NCI-H2171 (cell line): ENCODE measurements around the gene POU2AF1.
A peak's percentile ranks its signal among the peaks of the same experiment; 100 is the strongest.
"Not testable (repeated sequence)": the region's sequence is repeated elsewhere in the genome, so short reads cannot be mapped to it uniquely, and the experiment has no call there.

ENCODE experiments used
- DNase-seq: peaks from one replicate; lab custom pipeline; 2025; lab: John Stamatoyannopoulos, UW

The POU2AF1 gene

DNA sequence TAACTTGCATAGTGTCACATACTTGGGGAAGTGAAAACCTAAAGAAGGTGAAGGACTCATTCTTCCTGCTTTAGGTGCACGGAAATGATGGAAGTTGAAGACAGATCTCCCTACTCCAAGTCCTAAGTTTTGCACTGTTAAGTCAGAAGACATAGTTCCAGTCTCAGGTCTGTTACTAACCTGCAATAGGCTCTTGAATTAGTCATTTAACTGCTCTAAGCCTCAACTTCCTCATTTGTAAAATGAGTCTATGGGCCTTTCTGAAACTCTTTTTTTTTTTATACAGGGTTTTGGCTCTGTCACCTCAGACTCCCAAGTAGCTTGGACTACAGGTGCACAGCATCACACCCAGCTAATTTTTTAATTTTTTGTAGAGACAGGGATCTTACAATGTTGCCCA is 30.8 kb upstream of the POU2AF1 start:
- DNase-seq, result no peak

DNA sequence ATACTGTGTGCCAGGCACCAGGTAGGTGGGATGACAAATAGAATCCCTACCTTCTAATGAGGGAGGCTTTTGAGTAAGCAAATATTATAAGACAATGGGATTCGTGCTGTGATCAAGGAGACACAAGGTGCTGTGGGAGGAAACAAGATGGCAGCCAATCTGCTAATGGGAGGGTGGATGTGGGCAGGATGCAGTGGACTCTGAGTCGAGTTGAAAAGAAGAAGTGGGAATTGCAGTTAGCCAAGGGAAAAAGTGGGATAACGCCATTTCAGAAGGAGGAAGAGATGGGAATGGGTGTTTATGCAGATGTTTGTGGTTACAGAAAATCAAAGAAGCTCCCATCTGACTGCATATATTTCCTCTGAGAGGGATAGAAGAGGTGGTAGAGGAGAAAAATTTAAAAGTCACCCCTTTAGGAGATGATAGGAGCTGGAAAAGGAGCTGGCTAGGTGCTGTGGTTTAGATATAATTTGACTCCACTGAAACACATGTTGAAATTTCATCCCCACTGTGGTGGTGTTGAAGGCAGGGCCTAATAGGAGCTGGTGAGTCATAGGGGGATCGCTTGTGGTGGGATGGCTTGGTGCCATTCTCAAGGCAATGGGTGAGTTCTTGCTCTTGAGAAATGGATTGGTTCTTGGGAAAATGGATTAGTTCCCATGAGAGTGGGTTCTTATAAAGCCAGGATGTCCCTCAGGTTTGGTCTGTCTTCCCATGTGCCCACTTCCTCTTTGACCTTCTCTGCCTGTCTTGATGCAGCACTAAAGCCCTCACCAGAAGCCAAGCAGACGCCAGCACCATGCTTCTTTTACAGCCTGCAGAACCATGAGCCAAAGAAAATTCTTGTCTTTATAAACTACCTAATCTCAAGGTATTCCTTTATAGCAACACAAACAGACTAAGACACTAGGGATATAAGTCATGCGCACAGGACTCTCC is 30.0 kb upstream of the POU2AF1 start:
- no peak for DNase-seq

DNA sequence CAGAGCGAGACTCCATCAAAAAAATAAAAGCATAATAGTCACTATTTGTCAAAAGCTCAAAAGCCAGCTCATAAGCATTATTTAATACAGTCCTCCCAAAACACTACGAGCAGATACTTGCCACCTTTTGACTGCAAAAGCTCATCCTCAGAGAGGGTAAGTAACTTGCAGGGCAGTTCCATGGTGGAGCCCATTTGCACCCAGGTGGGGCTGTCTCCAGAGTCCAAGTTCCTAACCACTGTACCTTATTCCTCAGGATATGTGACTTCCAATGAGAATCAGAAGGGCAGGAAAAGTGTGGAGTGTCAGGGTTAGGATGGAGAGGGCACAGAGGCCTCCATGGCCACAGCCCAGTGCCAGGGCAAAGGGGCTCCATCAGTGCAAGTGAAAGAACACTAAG is 28.6 kb upstream of the POU2AF1 start:
- no peak for DNase-seq

DNA sequence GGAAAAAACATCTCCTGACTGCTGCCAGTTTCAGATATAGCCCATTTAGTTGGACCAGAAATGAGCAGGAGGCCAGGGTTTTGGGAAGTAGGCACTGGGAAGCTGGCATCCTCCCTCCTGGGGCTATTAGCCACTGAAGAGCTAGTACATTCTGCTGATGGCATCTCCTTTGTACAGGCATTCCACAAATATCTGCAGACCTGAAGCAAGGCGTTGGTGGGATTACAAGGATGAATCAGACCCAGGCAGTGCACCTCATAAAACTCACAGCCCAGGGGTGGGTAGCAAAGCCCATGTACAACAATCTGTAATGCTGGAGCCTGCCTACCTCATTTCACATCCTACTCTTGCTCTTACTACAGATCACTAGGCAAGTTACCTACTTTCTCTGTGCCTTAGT is 27.5 kb upstream of the POU2AF1 start:
- no peak for DNase-seq

DNA sequence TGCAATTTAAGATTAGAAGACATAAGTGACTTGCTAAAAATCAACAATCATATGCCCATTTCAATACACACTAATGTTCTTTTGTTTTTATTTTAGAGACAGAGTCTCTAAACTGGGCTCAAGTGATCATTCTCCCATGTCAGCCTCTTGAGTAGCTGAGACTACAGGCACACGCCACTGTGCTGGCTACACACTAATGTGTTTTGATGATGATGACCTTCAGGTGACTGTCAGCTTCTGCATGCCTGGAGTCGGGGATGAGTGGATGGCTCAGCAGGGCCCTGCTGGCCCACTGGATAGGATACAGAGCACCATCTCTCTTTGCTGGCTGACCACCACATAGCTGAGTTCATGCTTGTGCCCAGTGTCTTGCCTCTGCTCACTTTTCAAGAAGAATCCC is 27.0 kb upstream of the POU2AF1 start:
- no peak for DNase-seq

DNA sequence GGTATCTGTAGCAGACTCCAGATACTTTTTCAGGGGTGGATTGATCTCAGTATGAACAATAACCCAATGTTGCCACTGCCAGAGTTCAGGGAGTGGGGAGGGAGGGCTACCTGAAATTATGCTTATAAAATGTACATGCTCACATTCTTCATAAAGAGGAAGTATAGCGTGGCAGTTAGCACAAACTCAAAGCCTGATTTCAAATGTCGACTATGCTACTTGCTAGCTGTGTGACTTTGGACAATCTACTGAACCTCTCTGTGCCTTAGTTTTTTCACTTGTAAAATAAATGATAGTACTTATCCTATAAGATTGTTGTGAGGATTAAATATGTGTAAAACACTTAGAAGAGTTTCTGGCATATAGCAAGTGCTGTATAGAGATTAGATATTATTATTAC is 26.5 kb upstream of the POU2AF1 start:
- DNase-seq, result no peak

DNA sequence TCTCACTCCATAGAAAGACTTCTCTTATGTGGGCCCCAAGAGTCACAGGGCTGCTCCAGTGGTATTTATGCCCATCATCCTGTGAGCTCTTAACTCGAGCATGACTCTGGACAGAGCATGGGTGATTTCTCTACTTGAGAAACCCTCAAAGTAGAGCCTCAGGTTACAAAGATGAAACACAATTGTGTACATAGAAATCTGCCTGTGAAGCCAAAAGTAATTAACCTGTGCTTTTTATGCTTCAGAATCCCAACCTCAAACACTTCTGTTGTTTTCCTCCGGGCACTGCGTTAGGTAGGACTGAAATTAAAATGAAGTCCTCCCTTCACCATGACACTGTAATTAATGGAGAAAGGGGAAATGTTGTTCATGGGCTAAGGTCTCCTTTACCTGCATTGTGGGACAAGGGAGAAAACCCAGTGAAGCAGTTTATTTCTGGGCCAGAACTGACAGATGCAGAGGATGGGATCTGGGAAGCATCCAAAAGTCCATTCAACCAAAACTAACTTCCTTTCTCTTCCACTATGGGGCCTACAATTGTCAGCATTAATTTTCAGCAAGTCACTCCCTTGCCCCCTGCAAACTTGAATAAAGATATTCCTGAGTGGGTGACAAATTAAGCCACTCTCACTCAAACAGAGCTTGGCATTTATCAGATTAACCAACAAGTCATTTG is 24.1 kb upstream of the POU2AF1 start:
- no peak for DNase-seq

DNA sequence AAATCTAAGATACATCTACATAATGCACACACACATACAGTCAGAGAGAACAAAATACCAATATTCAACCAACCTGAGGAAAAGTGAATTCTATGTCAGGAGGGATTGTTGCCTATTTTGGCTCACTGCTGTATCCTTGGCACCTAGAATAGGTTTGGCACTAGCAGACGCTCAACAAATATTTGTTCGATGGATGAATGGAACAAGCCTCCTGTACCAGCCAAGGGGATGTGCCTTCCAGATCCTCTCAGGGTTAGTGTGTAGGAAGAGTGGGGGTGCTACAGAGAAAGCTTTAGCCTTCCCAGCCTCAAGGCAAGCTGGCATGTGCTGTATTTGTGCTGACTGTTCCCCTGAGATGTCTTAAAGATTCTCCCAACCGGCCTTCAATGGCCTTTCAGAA is 23.3 kb upstream of the POU2AF1 start:
- DNase-seq, result no peak

DNA sequence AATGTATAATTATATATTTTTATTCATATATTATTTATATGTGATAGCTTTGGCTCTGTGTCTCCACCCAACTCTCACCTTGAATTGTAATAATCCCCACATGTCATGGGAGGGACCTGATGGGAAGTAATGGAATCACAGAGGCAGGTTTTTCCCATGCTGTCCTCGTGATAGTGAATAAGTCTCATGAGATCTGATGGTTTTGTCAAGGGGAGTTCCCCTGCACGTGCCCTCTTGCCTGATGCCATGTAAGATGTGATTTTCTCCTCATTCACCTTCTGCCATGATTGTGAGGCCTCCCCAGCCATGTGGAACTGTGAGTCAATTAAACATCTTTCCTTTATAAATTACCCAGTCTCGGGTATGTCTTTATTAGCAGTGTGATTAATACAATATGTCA is 22.9 kb upstream of the POU2AF1 start:
- DNase-seq, result not testable (repeated sequence)

DNA sequence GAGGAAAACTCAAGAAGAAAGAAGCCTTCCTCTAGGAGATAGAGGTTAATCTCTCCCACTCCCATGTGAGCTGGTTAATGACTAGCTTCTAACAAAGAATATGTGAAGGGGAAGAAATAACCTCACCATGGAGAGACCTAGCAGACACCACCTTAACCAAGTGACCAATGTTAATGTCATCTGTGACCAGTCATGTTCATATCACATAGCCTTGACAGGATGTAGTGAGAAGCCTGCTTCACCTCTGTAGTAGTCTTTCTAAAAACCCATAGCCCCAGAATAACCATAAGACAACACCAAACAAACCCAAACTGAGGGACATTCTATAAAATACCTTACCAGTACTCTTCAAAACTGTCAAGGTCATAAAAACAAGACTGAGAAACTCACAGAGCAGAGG is 21.5 kb upstream of the POU2AF1 start:
- no peak for DNase-seq

DNA sequence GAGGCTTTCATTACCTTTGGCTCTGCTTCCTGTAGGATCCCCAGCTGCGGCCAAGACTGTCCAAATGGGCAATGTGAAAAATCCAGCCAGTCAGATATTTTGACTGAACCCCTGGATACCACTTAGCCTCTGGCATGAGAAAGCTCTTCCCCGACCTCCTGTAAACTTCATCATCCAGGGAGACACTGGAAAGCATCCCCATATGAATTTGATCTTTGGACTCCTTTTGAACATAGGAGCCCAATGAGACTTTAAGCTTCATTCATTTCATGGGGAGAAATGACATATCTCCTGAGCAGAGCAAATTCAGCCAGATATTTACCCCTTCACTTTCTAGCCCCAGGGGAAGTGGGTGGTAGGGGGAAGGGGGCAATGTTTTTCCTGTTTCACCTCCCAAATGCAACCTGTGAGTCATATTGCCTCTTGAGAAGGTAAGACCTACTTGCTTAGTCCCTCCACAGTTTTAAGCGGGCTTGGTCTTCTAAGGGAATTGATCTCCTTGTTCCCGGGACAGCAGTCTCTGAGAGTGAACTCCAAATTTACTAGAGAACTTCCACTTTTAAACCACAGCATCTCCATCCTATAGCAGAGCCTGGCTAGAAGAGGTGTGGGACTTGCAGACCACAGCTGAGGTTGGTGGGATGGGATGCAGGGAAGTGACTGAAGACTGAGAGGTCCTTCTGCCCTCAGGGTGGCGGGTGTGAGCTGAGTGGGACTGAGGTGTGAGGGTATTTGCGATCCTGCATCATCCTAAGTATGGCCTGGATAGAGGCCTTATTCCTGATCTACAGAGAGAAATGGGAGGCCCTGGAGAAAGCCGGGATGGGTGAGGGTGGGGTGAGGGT is 20.3 kb upstream of the POU2AF1 start:
- DNase-seq, result no peak

DNA sequence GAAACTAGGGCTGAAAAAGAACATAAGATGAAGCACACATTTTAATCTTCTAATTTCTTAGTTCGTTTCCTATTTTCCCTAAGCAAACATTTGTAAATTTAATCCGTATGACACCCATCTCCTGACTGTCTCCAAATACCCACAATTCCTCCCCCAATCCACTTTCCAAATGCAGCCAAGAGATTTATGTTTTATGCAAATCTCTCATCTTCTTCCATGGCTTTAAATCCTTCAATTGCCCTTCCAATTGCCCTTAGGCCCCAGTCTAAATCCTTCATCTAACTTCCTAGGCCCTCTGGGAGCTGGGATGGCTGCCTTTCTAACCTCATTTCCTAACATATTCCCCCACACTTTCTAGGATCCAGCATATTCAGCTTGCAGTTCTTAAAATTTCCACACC is 18.0 kb upstream of the POU2AF1 start:
- no peak for DNase-seq

DNA sequence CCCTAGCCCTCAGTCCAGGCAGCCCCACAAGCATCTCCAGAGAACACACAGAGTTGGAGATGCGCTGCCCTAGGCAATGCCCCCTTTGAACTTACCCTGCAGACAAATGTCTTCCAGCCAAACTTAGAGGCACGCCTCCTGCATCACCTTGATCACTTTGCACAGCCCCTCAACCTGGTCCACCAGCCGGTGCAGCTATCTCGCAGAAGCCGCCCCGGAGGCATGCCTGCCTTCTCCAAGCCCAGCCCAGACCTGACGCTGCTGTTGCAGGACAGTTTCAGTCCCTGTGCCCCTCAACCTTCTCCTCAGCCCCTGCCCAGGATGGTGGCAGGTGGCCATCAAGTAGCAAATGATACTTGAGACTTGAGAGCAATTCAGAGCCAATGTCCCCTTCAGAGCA is 16.7 kb upstream of the POU2AF1 start:
- DNase-seq, result no peak

DNA sequence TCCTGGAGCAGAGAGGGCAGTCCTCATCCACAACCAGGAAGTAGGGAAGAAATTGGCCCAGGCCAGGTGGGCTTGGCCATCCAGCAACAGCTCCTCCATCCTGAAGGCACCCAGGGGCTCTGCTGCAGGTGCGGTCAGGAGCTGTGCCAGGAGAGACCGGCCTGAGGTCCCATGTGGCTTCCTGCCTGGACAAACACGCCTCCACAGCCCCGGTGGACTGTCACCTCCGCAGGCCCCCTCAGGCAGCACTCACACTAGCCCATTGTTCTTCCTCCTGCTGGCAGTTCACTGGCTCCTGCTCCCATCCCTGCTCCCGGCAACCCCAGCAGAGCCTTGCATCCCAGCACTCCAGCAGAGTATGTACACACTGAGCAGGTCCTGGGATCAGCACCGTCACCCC is 16.0 kb upstream of the POU2AF1 start:
- DNase-seq, result no peak

DNA sequence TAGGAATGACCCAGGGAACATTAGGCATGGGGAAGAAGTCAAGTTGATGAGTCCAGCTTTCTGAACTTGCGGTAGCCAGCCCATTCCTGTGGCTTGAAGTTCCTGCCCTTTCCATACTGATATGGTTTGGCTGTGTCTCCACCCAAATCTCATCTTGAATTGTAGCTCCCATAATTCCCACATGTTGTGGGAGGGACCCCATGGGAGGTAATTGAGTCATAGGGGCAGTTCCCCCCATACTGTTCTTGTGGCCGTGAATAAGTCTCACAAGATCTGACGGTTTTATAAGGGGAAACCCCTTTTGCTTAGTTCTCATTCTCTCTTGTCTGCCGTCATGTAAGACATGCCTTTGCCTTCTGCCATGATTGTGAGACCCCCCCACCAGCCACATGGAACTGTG is 15.1 kb upstream of the POU2AF1 start:
- not testable (repeated sequence) for DNase-seq

DNA sequence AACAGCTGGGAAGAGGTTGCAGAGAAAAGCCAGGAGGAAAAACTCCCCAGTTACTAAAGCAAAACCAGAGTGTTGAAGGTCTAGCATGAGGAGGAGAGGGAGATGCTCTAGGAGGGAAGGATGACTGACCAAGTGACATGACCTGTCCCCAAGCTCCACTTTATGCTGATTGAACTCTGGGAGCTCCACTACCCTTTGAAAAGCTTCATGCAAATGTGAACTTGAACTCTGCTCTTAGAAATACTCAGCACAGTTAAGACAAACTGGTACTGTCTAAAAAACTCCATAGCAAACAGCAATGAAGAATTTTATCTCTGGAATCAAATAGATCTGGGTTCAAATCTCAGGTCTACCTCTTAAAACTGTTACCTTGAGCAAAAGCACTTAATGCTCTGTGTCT is 14.5 kb upstream of the POU2AF1 start:
- no peak for DNase-seq

DNA sequence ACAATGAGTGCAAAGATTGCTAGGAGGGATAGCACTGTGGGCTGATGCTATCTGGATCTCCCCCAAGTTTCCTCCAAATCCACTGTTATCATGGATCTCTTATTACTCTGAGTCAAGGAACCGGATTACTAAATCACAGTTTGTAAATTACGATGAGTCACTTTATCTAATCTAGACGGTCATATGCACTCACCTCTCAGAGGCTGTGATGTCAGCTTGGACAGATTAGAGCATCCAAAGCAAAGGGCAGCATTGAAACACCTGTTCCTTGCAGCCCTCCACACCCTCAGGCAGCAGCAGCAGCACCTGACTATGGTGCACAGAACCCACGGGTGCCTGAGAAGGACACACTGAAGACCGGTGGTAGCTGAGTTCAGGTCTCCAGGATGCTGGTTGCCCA is 14.0 kb upstream of the POU2AF1 start:
- DNase-seq, result no peak

DNA sequence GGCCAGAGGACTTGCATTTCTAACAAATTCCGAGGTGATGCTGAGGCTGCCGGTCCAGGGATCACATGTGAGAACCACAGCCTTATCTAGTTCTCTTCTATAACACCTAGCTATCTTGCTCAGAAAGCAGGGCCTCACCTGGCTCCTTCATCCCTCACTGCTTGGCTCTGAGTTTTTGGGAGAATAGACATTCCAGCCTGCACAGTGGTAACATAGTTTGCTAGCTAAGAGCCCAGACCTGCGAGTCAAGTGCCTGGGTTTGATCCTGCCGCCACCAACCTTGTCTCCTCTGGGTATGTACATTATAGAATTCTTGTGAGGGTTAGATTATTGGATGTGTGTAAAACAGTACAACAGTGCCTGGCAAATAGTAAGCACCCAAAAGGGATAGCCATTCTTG is 13.5 kb upstream of the POU2AF1 start:
- DNase-seq, result no peak

DNA sequence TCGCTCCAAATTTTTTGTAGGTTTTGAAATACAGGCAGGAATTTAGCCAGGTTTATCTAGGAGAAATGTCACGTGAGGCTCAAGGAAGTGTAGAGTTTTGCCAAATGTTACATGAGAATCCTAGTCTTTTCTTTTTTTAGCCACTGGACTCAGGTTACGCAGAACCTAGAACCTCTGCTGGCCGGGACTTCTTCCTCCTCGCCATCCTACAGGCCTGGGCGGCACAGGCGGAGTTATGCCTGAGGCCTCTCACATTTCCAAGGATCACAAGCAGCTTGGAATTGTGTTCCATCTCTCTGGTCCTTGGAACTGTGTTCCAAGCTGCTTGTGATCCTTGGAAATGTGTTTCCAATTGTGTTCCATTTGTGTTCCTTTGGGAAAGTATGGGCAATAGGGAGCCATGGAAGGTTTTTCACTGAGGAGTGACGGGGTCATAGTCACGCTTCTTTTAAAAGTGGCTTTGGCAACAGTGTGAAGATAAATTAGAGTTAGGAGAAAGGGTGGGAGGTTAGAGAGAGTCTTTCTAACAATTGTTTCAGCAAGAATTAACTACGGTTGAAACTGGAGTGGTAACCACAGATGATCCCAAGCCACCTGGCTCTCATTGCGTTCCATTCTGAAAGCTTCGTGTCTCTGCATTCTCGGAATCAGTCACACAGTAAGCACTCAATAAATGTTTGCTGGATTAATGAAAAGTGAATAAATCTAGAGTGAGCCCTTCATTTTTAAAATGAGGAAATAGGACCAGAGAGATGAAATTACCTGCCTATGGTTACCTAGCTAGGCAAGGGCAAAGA is 12.5 kb upstream of the POU2AF1 start:
- DNase-seq, result no peak

DNA sequence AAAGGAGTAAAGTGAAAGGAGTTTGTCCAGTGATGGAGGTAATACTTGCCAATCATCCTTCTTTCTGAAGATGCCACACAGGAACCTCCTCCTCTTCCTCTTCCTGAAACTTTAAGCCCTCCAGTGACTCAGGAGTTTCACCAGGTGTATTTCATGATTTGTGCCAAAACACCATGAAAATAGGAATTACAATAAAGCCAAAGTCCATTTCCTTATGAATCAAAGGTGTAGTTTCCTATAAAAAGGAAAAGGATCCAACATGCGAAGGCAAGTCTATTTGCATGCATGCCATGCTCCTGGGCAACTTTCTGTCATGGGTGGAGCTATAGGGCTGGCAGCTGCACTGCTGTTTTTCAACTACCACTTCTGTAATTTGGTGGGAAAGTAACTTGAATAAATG is 9.8 kb upstream of the POU2AF1 start:
- DNase-seq, result no peak

DNA sequence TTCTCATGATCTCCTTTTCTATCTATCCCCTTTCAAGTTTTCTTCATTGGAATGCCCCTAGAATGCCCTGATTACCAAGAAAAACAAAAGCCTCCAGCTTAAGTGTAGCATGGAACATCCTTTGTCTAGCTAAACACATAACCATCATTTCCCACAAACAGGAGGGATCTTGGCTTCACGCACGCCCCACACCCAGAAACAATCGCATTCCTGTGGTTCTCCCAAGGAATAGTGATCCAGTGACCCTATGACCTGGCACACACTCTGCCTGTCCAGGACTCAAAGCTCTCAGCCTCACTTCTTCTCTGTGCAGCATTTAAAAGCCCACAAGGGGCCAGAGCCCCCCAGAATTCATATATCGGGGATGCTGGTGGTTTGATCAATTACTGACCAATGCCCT is 9.3 kb upstream of the POU2AF1 start:
- no peak for DNase-seq

DNA sequence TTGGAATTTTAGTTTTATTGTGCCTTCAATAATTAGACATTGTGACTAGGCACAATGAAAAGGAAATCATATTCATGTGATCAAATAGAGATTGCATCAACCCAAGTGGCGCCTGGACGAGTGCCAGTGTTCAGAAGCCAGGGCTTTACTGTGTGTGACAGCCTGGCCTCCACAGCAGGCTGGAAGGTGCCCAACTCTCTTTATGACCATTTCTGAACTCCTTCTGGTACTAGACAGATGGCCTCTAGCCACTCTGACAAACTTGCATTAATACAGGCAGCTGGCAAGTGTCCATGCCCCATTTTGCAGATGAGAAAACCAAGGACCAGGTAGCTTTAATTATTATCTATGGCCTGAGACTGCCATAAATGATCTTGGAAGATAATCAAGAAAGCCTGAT is 8.3 kb upstream of the POU2AF1 start:
- peak; percentile 69 for DNase-seq
